ENCODE measurements around the gene GTPBP1.

DNA sequence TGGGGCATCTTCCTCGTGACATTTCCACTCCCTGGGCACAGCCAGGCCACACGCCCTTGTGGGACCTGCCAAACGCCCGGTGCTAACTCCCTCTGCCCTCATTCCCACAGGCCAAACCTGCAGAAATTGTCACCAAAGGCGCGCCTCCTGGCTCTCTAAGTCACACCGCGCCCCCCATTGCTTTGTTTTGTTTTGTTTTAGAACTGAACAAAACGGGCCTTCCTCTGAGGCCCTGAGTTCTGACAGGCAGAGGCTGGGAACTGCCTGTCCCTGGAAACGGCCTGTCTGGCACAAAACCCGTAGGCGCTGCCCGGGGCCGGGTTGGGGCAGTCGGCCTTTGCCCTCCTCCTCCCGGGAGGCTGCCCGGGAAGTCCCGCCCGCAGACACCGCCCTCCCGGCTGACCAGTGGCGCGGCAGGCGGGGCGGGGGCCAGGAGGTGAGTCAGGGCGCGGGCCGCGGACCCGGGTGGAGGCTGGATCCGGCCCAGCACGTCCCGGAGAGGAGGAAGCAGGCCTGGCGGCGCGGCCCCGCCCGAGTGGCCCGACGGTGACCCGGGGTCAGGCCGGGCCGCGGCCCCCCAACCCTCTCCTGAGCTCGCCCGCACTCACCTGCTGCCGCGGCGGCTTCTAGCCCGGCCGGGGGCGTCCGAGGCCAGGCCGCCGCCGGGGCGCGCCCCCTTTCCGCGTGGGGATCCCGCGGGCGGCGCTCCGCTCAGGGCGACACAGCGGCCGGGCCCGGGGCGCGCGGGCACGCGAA lies 49.6 kb downstream of the GTPBP1 start:
- TF ChIP-seq EZH2phosphoT487 (IDR thresholded peaks at IDR 0.05; ENCODE audit: borderline replicate concordance, low read depth, low read length) = no peak
- TF ChIP-seq, protein P1, sequence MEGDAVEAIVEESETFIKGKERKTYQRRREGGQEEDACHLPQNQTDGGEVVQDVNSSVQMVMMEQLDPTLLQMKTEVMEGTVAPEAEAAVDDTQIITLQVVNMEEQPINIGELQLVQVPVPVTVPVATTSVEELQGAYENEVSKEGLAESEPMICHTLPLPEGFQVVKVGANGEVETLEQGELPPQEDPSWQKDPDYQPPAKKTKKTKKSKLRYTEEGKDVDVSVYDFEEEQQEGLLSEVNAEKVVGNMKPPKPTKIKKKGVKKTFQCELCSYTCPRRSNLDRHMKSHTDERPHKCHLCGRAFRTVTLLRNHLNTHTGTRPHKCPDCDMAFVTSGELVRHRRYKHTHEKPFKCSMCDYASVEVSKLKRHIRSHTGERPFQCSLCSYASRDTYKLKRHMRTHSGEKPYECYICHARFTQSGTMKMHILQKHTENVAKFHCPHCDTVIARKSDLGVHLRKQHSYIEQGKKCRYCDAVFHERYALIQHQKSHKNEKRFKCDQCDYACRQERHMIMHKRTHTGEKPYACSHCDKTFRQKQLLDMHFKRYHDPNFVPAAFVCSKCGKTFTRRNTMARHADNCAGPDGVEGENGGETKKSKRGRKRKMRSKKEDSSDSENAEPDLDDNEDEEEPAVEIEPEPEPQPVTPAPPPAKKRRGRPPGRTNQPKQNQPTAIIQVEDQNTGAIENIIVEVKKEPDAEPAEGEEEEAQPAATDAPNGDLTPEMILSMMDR (conservative IDR thresholded peaks at IDR 0.05; ENCODE audit: low read length) = 0 out of 2 replicates have a peak, but pooled peaks have one; percentile 16
